ENCODE measurements around the gene C14orf39. TPM values are rescaled to one million over a fixed set of nuclear protein-coding genes. Genes with fewer than 3 reads are reported as not detected.

C14orf39 gene
- total and polyA plus RNA-seq, 2 of the 8 experiments (the other 6 are each of a cell fraction or from before 2014, with no cell fraction given) = 0.18 to 1.2 TPM

DNA sequence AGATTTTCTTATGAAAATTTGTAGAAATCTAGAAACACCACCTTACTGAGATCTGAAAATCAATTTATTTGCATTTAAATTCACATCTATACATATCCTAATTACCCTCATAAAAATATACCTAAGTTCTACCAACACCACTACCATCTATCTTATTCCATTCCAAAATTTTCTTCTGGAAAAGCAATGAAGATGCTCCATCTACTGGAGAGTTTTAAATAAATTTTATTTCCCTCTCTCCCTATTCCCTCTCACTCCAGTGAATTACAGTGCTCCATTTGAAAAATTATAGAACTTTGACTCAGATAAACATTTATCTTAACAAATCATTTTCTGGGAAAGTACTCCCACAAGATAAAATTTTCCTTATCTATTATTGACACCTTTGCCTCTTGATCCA lies 2.3 kb upstream of the C14orf39 start:
- H3K36me3 ChIP-seq (ENCODE audit: control insufficient read depth in 2 of 4, insufficient read depth in 4 of 4, low read length in 3 of 4) = no peaks in the 10 kb centered on the region
- no peak overlapping the region for H3K4ac ChIP-seq (replicated peaks; ENCODE audit: insufficient read length, low read depth, low read length)
- no peak overlapping the region for H2AFZ ChIP-seq (ENCODE audit: low read length)
- H2BK12ac ChIP-seq (ENCODE audit: low read depth, low read length) = no peak overlapping the region
- ChIA-PET POLR2A (ENCODE audit: partially characterized antibody) (no interaction called here), CTCF (ENCODE audit: partially characterized antibody) (interaction anchor here (1.5 to 4.2 kb wide), 2 partner anchors 156 to 222 kb away, joined by 3 to 14 read pairs; no protein-coding TSS in a partner anchor)
- no peak overlapping the region for H4K8ac ChIP-seq (ENCODE audit: extremely low read depth, insufficient read depth, low read length)
- no peaks in the 10 kb centered on the region for H3K79me1 ChIP-seq (ENCODE audit: low read depth, low read length)
- H4K91ac ChIP-seq (replicated peaks; ENCODE audit: insufficient read length, low read length) = no peak overlapping the region
- H2BK120ac ChIP-seq (replicated peaks; ENCODE audit: low read depth, low read length) = no peak overlapping the region
- FAIRE-seq (no peak), DNase-seq (ENCODE audit: low read depth in 1 of 2, low spot score in 2 of 2) (no peak)
- H3K4me2 ChIP-seq (ENCODE audit: insufficient read depth in 1 of 2, low read depth in 2 of 2, low read length in 2 of 2) = no peak overlapping the region
- no peak overlapping the region for H3K27ac ChIP-seq (ENCODE audit: low read depth, low read length)
- H4K20me1 ChIP-seq (replicated peaks in 1 of 2; ENCODE audit: control insufficient read depth in 1 of 2, insufficient read depth in 2 of 2, low read length in 2 of 2) = no peaks in the 10 kb centered on the region
- H3K79me2 ChIP-seq (ENCODE audit: control insufficient read depth in 1 of 2, insufficient read depth in 2 of 2, low read length in 2 of 2) = no peaks in the 10 kb centered on the region
- H4K5ac ChIP-seq (ENCODE audit: insufficient read length, low read depth, low read length) = no peak overlapping the region
- H3K23ac ChIP-seq (ENCODE audit: insufficient read length) = no peak overlapping the region
- H2BK15ac ChIP-seq (ENCODE audit: low read length) = no peak overlapping the region
- H3K4me1 ChIP-seq (replicated peaks in 1 of 4; ENCODE audit: control insufficient read depth in 3 of 4, insufficient read depth in 4 of 4, low read length in 3 of 4) = no peaks in the 10 kb centered on the region
- H3K18ac ChIP-seq (ENCODE audit: extremely low read depth, low read length) = no peak overlapping the region
- H3K56ac ChIP-seq (replicated peaks; ENCODE audit: insufficient read length, low read depth, low read length) = no peak overlapping the region
- H2BK5ac ChIP-seq (ENCODE audit: low read depth, low read length) = no peak overlapping the region
- H3K27me3 ChIP-seq (replicated peaks in 1 of 4; ENCODE audit: control insufficient read depth in 3 of 4, extremely low read depth in 1 of 4, insufficient read depth in 3 of 4, low read length in 3 of 4) = peaks cover 0 to 29% (median 16%) of the 10 kb centered on the region in 4 experiments; a peak in 6 of 7 replicates
- H2BK20ac ChIP-seq (ENCODE audit: low read length) = no peak overlapping the region
- H2AK5ac ChIP-seq (ENCODE audit: low read depth, low read length) = no peak overlapping the region
- no peaks in the 10 kb centered on the region for H3K9me3 ChIP-seq (ENCODE audit: insufficient read depth in 2 of 2, low read depth in 1 of 2, low read length in 1 of 2)
- peaks cover 3% of the 10 kb centered on the region for H3K23me2 ChIP-seq (ENCODE audit: low read depth, low read length)
- no peak for TF ChIP-seq EZH2 (IDR thresholded peaks at IDR 0.05; ENCODE audit: low read depth, low read length, severe bottlenecking)
- peak in 1 of 2 experiments; percentile 48; a peak in 3 of 4 replicates for TF ChIP-seq RAD21 (IDR thresholded peaks at IDR 0.05 in 1 of 2, conservative IDR thresholded peaks at IDR 0.05 in 1 of 2; ENCODE audit: low read depth in 2 of 2, low read length in 2 of 2)
- TF ChIP-seq, protein P1, sequence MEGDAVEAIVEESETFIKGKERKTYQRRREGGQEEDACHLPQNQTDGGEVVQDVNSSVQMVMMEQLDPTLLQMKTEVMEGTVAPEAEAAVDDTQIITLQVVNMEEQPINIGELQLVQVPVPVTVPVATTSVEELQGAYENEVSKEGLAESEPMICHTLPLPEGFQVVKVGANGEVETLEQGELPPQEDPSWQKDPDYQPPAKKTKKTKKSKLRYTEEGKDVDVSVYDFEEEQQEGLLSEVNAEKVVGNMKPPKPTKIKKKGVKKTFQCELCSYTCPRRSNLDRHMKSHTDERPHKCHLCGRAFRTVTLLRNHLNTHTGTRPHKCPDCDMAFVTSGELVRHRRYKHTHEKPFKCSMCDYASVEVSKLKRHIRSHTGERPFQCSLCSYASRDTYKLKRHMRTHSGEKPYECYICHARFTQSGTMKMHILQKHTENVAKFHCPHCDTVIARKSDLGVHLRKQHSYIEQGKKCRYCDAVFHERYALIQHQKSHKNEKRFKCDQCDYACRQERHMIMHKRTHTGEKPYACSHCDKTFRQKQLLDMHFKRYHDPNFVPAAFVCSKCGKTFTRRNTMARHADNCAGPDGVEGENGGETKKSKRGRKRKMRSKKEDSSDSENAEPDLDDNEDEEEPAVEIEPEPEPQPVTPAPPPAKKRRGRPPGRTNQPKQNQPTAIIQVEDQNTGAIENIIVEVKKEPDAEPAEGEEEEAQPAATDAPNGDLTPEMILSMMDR (IDR thresholded peaks at IDR 0.05; ENCODE audit: control extremely low read depth in 1 of 3, insufficient read depth in 1 of 3, low read depth in 1 of 3, low read length in 3 of 3) = peak in 1 of 3 experiments; percentile 20; a peak in 1 of 4 replicates
- no peak overlapping the region for H3K9ac ChIP-seq (replicated peaks in 1 of 4; ENCODE audit: extremely low read depth in 1 of 4, low read depth in 3 of 4, low read length in 3 of 4)
- no peak overlapping the region for H3K14ac ChIP-seq (ENCODE audit: insufficient read length)
- no peak overlapping the region for H3K4me3 ChIP-seq (ENCODE audit: extremely low read depth in 1 of 4, insufficient read depth in 2 of 4, low read depth in 3 of 4, low read length in 4 of 4)

All from H1 (cell line).